C1 segment of cervical spinal cord (tissue), 14 donors: ENCODE data around the gene RNLS.
A peak's percentile ranks its signal among the peaks of the same experiment; 100 is the strongest.
"Not testable (repeated sequence)": the region's sequence is repeated elsewhere in the genome, so short reads cannot be mapped to it uniquely, and the experiment has no call there.

Experiments used
- DNase-seq, 14 donors: peaks; one replicate each; lab custom pipeline; 2025; lab: John Stamatoyannopoulos, UW

The RNLS gene

GRCh38 chr10:88346144-88346977 is 236.8 kb downstream of the RNLS start:
- DNase-seq = no peak

- DNase-seq = peak in 1 of 14 donors; percentile 69
Measured at GRCh38 chr10:88343761-88344484, 239.2 kb downstream of the RNLS start.

- no peak for DNase-seq
Measured at GRCh38 chr10:88342733-88343310, 240.3 kb downstream of the RNLS start.

- no peak for DNase-seq
Measured at GRCh38 chr10:88337134-88337533, 246.0 kb downstream of the RNLS start.

DNA sequence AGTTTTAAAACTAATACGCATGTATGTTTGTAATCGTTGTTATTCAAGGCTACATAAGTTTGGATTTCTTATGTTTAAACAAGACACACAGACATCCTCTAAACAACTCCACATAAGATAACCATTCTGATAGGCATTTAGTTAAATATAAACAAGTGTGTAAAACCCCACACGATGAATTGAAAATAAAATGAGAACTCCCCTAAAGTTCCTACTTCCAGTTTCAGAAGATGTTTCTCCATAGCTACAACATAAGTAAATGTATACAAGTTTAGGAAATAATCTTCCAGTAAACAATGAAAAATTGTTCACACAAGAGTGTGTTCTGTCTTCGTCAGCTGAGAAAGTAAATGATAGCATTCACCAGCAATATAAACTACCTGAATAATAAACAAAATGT is 246.8 kb downstream of the RNLS start:
- no peak for DNase-seq

DNA sequence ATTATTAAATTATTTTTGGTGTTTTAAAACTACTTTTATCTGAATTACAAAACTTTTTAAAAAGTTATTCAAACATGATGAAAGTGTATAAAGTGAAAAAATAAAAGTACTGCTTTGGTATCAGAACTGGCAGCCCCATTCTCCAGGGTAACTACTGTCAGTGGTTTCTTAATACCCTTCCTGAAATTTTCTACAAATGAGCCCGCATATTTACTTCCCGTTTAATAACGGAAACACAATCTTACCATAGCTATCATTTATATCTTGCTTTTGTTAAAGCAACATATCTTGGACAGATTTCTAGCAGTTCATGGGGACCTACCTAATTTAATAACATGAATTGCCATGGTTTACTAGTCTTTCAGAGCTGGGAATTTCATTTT is 249.9 kb downstream of the RNLS start:
- no peak for DNase-seq

- DNase-seq = no peak
Measured at GRCh38 chr10:88332503-88333247, 250.4 kb downstream of the RNLS start.

DNA sequence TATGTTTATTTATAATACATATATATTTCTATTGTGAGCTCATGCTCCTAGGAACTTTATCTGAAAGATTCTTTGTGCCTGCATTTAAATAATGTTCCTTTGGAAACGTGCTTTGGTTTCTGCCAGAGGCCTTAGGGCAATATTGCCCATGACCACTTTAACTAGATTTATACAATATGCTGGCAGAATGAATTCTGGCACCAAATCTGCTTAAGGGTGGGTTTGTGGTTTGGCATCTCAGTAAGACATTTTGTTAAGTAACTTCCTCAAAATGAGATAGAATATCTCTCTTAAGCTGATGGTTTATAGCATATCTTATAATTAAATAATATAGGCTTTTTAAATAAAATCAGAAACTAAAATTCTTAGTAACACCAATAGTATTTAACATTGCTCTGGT is 252.9 kb downstream of the RNLS start:
- DNase-seq = no peak

DNA sequence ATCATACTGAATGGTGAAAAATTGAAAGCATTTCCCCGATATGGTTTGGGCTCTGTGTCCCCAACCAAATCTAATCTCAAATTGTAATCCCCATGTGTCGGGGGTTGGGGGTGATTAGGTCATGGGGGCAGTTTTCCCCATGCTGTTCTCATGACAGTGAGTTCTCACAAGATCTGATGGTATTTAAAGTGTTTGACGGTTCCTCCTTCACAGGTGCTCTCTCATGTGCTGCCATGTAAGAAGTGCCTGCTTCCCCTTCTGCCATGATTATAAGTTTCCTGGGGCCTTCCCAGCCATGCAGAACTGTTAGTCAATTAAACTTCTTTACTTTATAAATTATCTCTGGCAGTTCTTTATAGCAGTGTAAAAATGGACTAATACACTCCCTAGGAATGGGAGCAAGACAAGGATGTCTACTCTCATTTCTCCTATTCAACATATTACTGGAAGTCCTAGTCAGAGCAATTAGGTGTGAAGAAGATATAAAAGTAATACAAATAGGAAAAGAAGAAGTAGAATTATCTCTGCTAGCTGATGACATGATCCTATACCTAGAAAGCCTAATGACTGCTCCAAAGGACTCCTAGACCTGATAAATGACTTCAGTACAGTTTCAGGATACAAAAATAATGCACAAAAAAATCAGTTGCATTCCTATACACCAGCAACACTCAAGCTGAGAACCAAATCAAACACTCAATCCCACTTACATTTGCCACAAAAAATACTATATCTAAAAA is 260.6 kb downstream of the RNLS start:
- no peak for DNase-seq

- DNase-seq = no peak
Measured at GRCh38 chr10:88319960-88320517, 263.1 kb downstream of the RNLS start.

DNA sequence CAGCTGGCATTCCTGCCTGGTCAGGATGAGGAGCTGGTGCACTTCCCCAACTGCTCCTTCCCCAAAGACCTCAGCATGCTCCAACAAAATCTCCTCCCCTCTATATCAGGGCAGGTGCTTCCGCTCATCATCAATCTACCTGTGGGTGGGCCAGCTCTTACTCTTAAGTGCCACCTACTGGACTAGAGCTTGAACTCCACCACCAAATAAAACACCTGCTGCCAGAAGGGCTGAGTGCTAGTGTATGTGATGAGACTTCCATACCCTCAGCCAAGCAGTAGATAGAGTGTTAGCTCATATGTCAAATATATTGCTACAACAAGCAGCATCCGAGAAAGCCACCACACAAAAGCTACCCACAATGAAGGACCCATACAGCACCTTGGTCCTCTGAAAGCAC is 264.3 kb downstream of the RNLS start:
- no peak for DNase-seq

GRCh38 chr10:88317099-88317498 is 266.0 kb downstream of the RNLS start:
- no peak for DNase-seq

DNA sequence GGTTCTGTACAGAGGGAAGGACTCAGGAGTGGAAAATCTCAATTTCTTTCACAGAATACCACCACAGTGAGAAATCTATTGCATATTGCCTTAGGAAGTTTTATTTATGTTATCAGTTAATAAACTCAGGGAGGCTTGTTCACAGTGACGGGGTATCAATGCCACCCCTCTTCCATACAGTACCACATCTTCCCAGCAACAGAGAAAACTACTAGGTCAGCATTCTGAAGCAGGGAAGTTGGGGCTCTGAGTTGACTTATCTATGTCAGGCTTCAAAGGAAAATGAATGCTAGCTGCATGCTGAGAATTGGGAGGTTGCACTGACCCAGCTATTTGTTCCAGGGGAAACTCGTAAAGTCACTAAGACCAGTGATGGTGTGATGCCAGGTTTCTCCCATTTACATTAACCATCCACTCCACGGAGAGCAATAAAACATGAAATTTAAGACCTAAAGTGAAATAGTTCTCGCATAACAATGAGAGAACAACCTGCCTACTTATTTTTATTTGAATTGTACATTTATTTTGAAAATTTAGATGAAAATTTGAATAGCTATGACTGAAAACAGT is 266.7 kb downstream of the RNLS start:
- DNase-seq = no peak

- no peak for DNase-seq
Measured at GRCh38 chr10:88315755-88316154, 267.4 kb downstream of the RNLS start.

DNA sequence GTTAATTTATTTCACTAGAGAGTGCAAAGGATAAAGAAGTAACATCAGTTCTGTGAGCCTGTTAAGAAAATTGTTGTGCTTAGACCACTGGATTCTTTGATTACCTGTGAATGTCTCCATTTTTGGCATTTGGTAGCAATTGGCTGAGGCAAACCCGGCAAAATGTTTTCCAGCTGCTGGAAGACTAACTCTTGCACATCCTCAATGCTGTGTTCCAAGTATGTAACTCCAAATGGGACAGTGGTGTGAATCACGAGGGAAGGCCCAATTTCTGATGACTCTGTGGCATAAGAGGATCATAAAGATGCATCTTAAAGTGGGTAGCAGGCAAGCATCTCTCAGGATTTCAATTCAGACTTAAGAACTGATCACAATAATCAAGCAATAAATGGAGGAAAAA is 268.8 kb downstream of the RNLS start:
- no peak for DNase-seq

DNA sequence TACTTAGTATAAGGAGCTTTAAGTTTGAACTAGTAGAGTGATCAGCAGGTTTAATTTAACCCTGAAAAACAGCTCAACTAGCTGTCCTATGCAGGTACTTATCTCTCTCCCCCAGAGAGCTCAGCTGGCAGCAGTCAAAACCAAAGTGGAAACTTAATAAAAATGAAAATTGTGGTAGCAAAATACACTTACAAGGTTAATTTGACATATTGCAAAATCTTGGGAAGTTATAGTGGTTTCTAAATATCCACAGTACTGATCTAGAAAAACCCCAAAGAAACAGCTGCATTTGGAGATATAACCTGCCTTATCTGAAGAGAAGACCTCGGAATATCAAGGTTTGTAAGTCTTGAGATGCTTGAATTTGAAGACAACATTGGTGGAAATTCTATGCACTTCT is 269.2 kb downstream of the RNLS start:
- no peak for DNase-seq

DNA sequence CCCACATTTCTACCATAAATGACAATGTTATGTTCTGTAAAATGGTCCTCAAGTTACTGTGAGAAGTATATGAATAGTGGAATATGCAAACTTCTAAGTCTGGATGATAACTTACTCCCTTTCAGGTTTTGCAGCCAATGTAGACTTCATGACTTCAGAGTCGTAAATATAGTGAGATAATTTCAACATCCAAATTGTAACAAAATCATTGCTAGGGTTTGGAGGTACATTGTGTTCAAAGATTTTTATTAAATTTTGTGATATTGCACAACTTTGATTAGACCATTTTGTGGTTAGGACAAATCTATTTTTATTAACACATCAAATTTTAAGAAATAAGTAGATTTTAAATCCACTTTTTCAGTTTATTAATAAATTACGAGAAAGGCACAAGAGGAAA is 270.3 kb downstream of the RNLS start:
- no peak for DNase-seq

GRCh38 chr10:88311264-88311663 is 271.9 kb downstream of the RNLS start:
- DNase-seq = no peak

GRCh38 chr10:88309365-88309764 is 273.8 kb downstream of the RNLS start:
- no peak for DNase-seq

- DNase-seq = not testable (repeated sequence)
Measured at GRCh38 chr10:88308361-88308760, 274.8 kb downstream of the RNLS start.

DNA sequence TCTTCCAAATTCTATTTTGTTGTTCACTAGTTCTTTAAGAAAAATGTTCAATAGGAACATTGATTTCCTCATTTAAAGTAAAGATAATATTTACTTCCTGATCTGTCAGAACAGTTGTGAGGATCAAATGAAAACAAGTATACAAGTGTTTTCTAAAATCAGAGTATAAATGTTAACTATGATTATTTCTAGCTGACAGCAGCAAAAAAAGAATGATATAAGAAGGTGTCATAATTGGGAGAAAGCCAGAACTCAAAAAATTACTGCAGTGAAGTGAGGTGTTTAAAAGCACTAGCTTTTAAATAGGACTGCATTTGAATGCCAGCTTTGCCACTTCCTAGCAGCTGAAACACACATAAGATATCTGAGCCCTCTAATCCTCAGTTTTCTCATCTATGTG is 283.3 kb downstream of the RNLS start:
- DNase-seq = no peak
